Activated CD4-positive, alpha-beta T cell treated with anti-CD3 and anti-CD28 coated beads, Interleukin-2, amount 50 U/mL, for 48 hours (primary cell): ENCODE results near the gene HTR3C.

Experiments used
- DNase-seq, 2 experiments: peaks; one replicate each; pipeline ENCODE4 v3.0.0-alpha.2; 2020

The HTR3C gene

DNA sequence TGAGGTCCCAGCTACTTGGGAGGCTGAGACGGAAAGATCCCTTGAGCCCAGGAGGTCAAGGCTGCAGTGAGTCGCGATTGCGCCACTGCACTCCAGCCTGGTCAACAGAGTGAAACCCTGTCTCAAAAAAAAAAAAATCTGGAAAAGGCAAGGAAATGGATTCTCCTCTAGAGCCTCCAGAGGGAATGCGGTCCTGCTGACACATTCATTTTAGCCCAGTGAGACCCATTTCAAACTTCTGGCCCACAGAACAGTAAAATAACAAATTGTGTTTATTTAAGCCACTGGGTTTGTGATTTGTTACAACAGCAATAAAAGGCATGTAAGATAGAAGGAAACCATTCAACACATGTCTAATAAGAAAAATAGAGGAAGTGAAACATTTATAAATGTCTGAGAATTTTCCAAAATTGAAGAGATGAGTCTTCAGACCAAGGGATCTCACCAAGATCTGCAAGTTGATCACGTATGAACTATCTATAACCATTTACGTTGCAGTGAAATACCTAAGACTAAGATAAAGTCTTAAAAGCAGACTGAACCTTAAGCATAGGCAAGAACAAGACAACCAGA, 44.0 kb downstream of the HTR3C start, which contains the start of gene HTR3E:
HTR3E (plus strand) TSS at position 254 of the 573 bp plus-strand sequence. CDS start 466 bp downstream, outside the sequence.
- no peak for DNase-seq

DNA sequence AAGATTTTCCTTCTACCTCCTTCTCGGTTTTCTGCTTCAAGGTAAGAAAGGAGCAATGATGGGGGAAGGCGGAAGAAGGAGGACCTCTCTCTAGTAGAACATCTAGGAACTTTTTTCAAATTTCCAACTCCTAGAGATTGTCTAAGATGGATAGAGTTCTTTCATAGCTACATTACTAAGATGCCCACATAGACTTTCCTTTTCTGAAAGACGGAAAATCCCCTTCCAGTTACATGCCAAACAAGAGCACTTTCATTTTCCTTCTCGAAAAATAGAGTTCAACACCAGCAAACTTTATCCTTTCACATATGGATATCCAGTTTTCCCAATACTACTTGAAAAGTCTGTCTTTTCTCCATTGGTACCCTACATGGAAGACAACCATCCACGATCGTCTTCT, 44.7 kb downstream of the HTR3C start:
- no peak for DNase-seq

GRCh38 chr3:184099806-184100686, 47.2 kb downstream of the HTR3C start:
- DNase-seq = no peak
